ENCODE results near the gene IGFBPL1.
"Not testable (repeated sequence)": the region's sequence is repeated elsewhere in the genome, so short reads cannot be mapped to it uniquely, and the experiment has no call there.

Gene IGFBPL1

GRCh38 chr9:38423973-38424843 lies at the start of gene IGFBPL1:
Gene IGFBPL1 (minus strand): TSS chr9:38424454. CDS start chr9:38424424, 30 bp downstream.
- DNase-seq = no peak

GRCh38 chr9:38472583-38473249 lies 48.5 kb upstream of the IGFBPL1 start:
- DNase-seq = not testable (repeated sequence)

- no peak for DNase-seq
Measured at GRCh38 chr9:38467404-38467803, 43.1 kb upstream of the IGFBPL1 start.

- DNase-seq = no peak
Measured at GRCh38 chr9:38453835-38454234, 29.6 kb upstream of the IGFBPL1 start.

GRCh38 chr9:38451162-38451561 lies 26.9 kb upstream of the IGFBPL1 start:
- DNase-seq = no peak

- DNase-seq = no peak
Measured at GRCh38 chr9:38447703-38448102, 23.4 kb upstream of the IGFBPL1 start.

- DNase-seq = no peak
Measured at GRCh38 chr9:38445154-38446043, 21.1 kb upstream of the IGFBPL1 start.

GRCh38 chr9:38443597-38443996 lies 19.3 kb upstream of the IGFBPL1 start:
- DNase-seq = no peak

GRCh38 chr9:38443181-38443580 lies 18.9 kb upstream of the IGFBPL1 start:
- DNase-seq = no peak

- DNase-seq = no peak
Measured at GRCh38 chr9:38442473-38443096, 18.3 kb upstream of the IGFBPL1 start.

GRCh38 chr9:38441347-38442085 lies 17.3 kb upstream of the IGFBPL1 start:
- DNase-seq = no peak

- no peak for DNase-seq
Measured at GRCh38 chr9:38440516-38440915, 16.3 kb upstream of the IGFBPL1 start.

- no peak for DNase-seq
Measured at GRCh38 chr9:38439916-38440301, 15.7 kb upstream of the IGFBPL1 start.

GRCh38 chr9:38439291-38439915 lies 15.1 kb upstream of the IGFBPL1 start:
- no peak for DNase-seq

- DNase-seq = no peak
Measured at GRCh38 chr9:38437193-38437823, 13.1 kb upstream of the IGFBPL1 start.

GRCh38 chr9:38436708-38437107 lies 12.5 kb upstream of the IGFBPL1 start:
- DNase-seq = no peak

GRCh38 chr9:38435521-38435920 lies 11.3 kb upstream of the IGFBPL1 start:
- no peak for DNase-seq

- DNase-seq = no peak
Measured at GRCh38 chr9:38434853-38435252, 10.6 kb upstream of the IGFBPL1 start.

- DNase-seq = no peak
Measured at GRCh38 chr9:38434365-38434764, 10.1 kb upstream of the IGFBPL1 start.

GRCh38 chr9:38432922-38433510 lies 8.8 kb upstream of the IGFBPL1 start:
- DNase-seq = peak; percentile 28

- no peak for DNase-seq
Measured at GRCh38 chr9:38431116-38431515, 6.9 kb upstream of the IGFBPL1 start.

Measured in CD4-positive, alpha-beta T cell treated with Interleukin-4 for 4 hours (primary cell).